Colonic mucosa (tissue), 4 donors: ENCODE results near the gene PARM1. TPM values are rescaled to one million over a fixed set of nuclear protein-coding genes. Genes with fewer than 3 reads are reported as not detected.

ENCODE experiments used
- DNase-seq: peaks from one replicate; pipeline ENCODE4 v3.0.0-alpha.2; 2020
- H3K27ac ChIP-seq: fragments of 200-600 bp; one replicate; pipeline ENCODE4 v1.8.0; 2021
- H3K27me3 ChIP-seq: fragments of 200-600 bp; one replicate; pipeline ENCODE4 v1.8.0; 2021
- H3K36me3 ChIP-seq: fragments of 200-600 bp; one replicate; pipeline ENCODE4 v1.8.0; 2021
- H3K4me1 ChIP-seq: fragments of 200-600 bp; one replicate; pipeline ENCODE4 v1.8.0; 2021; ENCODE audit warnings: mild to moderate bottlenecking
- H3K4me3 ChIP-seq: fragments of 200-600 bp; one replicate; pipeline ENCODE4 v1.8.0; 2021
- H3K9ac ChIP-seq, 2 donors: one replicate each; pipeline ENCODE4 v1.7.0; 2013; ENCODE audit warnings: control low read depth in 2 of 2, low read depth in 2 of 2, low read length in 2 of 2
- H3K9me3 ChIP-seq: fragments of 200-600 bp; one replicate; pipeline ENCODE4 v1.8.0; 2021
- CTCF ChIP-seq: fragments of 200-600 bp; IDR thresholded peaks from one replicate; pipeline ENCODE4 v1.8.0; 2022; ENCODE audit warnings: antibody characterized with exemption, mild to moderate bottlenecking
- intact Hi-C: fragments of 100-400 bp; cut with DNase I; formaldehyde crosslinking; loops from one replicate; pipeline ENCODE4 v1.14.1; 2022
- total RNA-seq, 2 donors: library from RNA; stranded (reverse); fragmentation: NEBNext Ultra II Directional in 1 of 2; extraction: Animal tissue kit (Norgen Biotek cat#: 25700) in 1 of 2; gene quantifications; one replicate each; pipeline ENCODE4 v1.2.1, GENCODE V29; 2021
- donor health status: healthy.
- donor health status: DM: no; HTN: no; CAD: no.
- donor health status: DM: no; HTN: no; CAD: no.

PARM1 gene
- total RNA-seq, 2 donors from 2014 or later = 165 to 280 TPM

GRCh38 chr4:74968456-74969164, 35.7 kb downstream of the PARM1 start:
- H3K9me3 ChIP-seq = no peaks in the 10 kb centered on the region
- no peak for TF ChIP-seq CTCF
- H3K9ac ChIP-seq = no peak overlapping the region
- H3K36me3 ChIP-seq = no peaks in the 10 kb centered on the region
- DNase-seq = no peak
- no peak overlapping the region for H3K27ac ChIP-seq
- intact Hi-C loops = no loop called here
- H3K4me1 ChIP-seq = no peaks in the 10 kb centered on the region
- H3K27me3 ChIP-seq = no peaks in the 10 kb centered on the region
- no peak overlapping the region for H3K4me3 ChIP-seq

DNA sequence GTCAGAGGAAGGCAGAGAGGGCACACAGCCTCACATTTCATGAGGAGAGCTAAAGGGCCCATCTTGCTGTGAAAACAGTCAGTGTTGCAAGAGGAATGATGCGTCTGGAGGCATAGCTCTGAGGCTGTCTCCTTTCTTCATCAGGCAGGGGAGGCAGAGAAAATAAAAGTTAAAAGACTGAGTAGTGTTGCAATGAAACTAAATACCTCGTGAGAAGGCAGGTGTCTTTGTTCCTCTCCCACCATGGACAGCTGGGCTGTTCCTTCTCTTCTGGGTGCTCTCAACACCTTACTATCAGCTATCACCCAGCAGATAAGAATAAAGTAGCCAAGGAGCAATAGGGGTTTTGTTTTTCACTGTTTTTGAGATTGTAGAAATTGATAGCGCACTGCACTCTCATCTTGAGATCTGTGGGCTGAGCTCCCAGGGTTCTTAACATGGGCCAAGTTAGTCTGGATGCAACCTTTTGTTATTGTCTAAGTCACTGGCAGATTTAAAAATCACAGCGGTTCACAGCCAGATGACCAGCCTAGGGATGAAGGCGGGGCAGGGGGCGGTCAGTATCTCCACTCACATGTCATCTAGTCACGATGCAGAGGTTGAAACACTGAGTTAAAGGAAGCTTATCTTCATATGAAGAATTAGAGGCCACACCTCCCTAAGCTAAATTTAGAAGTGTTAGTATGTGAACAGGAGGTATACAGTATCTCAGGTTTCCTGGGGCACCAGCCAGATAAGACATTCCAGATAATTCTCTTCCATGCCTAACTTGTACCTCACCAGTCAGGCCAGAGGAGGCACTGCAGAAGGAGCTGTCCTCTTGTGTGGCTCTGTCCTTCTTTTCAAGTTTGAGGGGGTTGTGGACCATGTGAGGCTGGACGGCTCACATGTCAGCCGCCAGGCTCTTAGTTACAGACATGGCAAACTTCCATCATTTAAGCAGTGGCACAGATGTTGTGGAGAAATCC, 36.9 kb downstream of the PARM1 start:
- Histone ChIP-seq H3K4me1 (no peaks in the 10 kb centered on the region), H3K27ac (no peak overlapping the region), H3K9ac (no peak overlapping the region), H3K4me3 (no peak overlapping the region), H3K36me3 (no peaks in the 10 kb centered on the region), H3K27me3 (no peaks in the 10 kb centered on the region), H3K9me3 (no peaks in the 10 kb centered on the region)
- no peak for DNase-seq
- intact Hi-C loops = no loop called here
- TF ChIP-seq CTCF = no peak

DNA sequence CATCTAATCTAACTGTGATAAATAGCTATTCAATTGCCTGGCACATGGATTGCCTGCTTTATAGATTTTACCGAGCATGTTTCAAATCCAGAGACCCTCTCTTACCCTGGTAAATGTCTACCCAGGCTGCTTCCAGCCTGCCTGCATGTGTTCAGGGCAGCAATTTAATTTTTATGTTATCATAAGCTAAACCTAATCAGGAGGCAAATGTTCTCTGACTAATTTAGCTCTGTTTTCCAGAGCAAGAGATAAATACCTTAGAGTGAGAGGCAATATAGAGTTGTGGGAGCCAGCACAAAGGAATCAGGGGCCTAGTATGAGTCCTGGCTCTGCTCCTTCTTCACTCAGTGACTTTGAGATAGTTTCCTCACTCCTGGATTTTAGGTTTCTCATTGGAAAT, 37.7 kb downstream of the PARM1 start:
- intact Hi-C loops = no loop called here
- H3K36me3 ChIP-seq = no peaks in the 10 kb centered on the region
- no peak overlapping the region for H3K4me3 ChIP-seq
- no peak overlapping the region for H3K27ac ChIP-seq
- DNase-seq = no peak
- no peak overlapping the region for H3K9ac ChIP-seq
- no peaks in the 10 kb centered on the region for H3K9me3 ChIP-seq
- TF ChIP-seq CTCF = no peak
- no peaks in the 10 kb centered on the region for H3K27me3 ChIP-seq
- no peaks in the 10 kb centered on the region for H3K4me1 ChIP-seq

DNA sequence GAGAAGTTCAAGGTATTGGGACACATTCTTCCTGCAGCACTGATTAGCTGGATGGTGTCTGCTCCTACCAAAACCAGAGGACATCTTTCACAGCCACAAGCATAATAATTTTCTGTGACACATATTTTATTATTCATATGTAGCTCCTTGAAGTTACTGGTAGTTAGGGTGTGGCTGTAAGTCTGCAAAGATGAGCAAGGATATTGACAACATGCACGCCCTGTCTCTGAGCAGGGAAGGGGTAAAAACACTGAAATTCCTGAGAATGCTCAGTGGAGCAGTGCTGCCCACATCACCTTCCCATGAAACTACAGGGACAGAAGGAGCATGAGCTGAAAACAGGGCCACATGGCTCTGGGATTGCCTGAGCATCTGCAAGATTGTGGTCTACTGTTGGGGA, 38.9 kb downstream of the PARM1 start:
- Histone ChIP-seq H3K27me3 (no peaks in the 10 kb centered on the region), H3K4me1 (no peaks in the 10 kb centered on the region), H3K27ac (no peak overlapping the region), H3K9me3 (no peaks in the 10 kb centered on the region), H3K9ac (no peak overlapping the region), H3K4me3 (no peak overlapping the region), H3K36me3 (no peaks in the 10 kb centered on the region)
- no peak for TF ChIP-seq CTCF
- DNase-seq = no peak
- intact Hi-C loops = no loop called here

DNA sequence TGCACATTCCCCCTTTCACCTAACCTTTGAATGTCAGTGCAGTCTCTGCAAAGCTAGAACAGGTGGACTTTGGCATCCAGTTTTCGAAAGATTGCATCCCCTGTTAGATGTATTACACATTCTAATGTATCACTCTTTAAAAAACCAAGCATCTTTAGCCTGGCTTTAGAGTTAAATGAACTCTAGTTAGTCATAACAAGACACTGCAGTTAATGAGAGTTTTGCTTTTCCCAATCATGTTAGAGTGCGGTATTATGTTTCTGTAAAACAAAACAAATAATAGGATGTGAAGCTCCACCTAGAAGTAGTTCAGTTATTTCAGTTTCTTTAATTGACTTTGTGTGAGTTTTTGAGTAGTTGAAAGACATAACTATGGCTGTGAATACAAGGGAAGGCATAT, 42.2 kb downstream of the PARM1 start:
- Histone ChIP-seq H3K36me3 (no peaks in the 10 kb centered on the region), H3K4me3 (no peak overlapping the region), H3K27ac (no peak overlapping the region), H3K9me3 (no peaks in the 10 kb centered on the region), H3K9ac (no peak overlapping the region), H3K4me1 (no peaks in the 10 kb centered on the region), H3K27me3 (no peaks in the 10 kb centered on the region)
- TF ChIP-seq CTCF = no peak
- no peak for DNase-seq
- intact Hi-C loops = no loop called here
